ENCODE results near the gene PCYOX1L. TPM values are rescaled to one million over a fixed set of nuclear protein-coding genes. Genes with fewer than 3 reads are reported as not detected.

PCYOX1L gene
- polyA plus RNA-seq, 1 donor from 2014 or later = 21.1 TPM

DNA sequence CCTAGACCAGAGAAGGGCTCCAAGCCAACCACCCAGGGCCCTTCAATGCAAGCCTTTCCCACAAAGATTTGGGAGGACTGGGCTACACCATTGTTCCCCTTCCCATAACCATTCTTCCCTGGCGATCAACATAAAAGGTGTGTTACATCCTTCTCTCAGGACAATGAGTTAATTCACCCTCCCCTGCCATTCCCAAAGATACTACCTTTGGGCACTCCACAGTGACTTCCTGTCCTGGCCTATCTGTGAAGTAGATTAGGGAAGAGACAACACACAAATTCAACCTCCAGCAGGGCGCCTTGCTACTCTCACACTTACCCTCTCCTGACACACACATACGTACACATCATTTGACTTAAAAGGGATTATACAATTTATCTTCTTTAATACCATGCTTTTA is 44.4 kb downstream of the PCYOX1L start:
- no peak overlapping the region for H2AFZ ChIP-seq (ENCODE audit: low read depth, low read length)
- no peaks in the 10 kb centered on the region for H3K9me3 ChIP-seq (ENCODE audit: low read length)
- no peak overlapping the region for H3K4me3 ChIP-seq (ENCODE audit: low read length)
- H3K27me3 ChIP-seq (ENCODE audit: insufficient read depth, low read depth, low read length) = no peaks in the 10 kb centered on the region
- H3K79me2 ChIP-seq (replicated peaks; ENCODE audit: insufficient read depth, low read length) = no peaks in the 10 kb centered on the region
- no peaks in the 10 kb centered on the region for H3F3A ChIP-seq (ENCODE audit: insufficient read depth, low read length, poor library complexity, severe bottlenecking)
- no peaks in the 10 kb centered on the region for H3K36me3 ChIP-seq (ENCODE audit: insufficient read depth, low read length)
- no peaks in the 10 kb centered on the region for H3K9me2 ChIP-seq (ENCODE audit: insufficient read depth, low read length)
- no peak overlapping the region for H3K27ac ChIP-seq (ENCODE audit: low read length)
- TF ChIP-seq POLR2AphosphoS5 (IDR thresholded peaks at IDR 0.05) = no peak
- no peak for TF ChIP-seq SMC3 (conservative IDR thresholded peaks at IDR 0.05; ENCODE audit: poor library complexity)
- no peak for TF ChIP-seq MXI1 (conservative IDR thresholded peaks at IDR 0.05; ENCODE audit: poor library complexity, severe bottlenecking)
- TF ChIP-seq REST (IDR thresholded peaks at IDR 0.05; ENCODE audit: borderline replicate concordance) = no peak
- no peak for TF ChIP-seq TAF1 (IDR thresholded peaks at IDR 0.05; ENCODE audit: low read depth)
- no peak for TF ChIP-seq RAD21 (conservative IDR thresholded peaks at IDR 0.05)
- no peak for TF ChIP-seq EZH2 (IDR thresholded peaks at IDR 0.05; ENCODE audit: borderline replicate concordance, insufficient read depth, low read length, poor library complexity, severe bottlenecking)
- TF ChIP-seq CTCF (IDR thresholded peaks at IDR 0.05; ENCODE audit: poor library complexity, severe bottlenecking) = no peak
- no peak for TF ChIP-seq EP300 (conservative IDR thresholded peaks at IDR 0.05; ENCODE audit: poor library complexity, severe bottlenecking)
- no peak overlapping the region for H3K9ac ChIP-seq (ENCODE audit: low read length)
- no peaks in the 10 kb centered on the region for H4K20me1 ChIP-seq (ENCODE audit: insufficient read depth)
- no peak overlapping the region for H3K4me2 ChIP-seq (ENCODE audit: low read length)

- Histone ChIP-seq H3K9me2 (ENCODE audit: insufficient read depth, low read length) (no peaks in the 10 kb centered on the region), H4K20me1 (ENCODE audit: insufficient read depth) (no peaks in the 10 kb centered on the region), H3K4me3 (ENCODE audit: low read length) (no peak overlapping the region), H3K27me3 (ENCODE audit: insufficient read depth, low read depth, low read length) (no peaks in the 10 kb centered on the region), H3K9ac (ENCODE audit: low read length) (no peak overlapping the region), H3K4me2 (ENCODE audit: low read length) (no peak overlapping the region), H2AFZ (ENCODE audit: low read depth, low read length) (no peak overlapping the region), H3K27ac (ENCODE audit: low read length) (no peak overlapping the region), H3F3A (ENCODE audit: insufficient read depth, low read length, poor library complexity, severe bottlenecking) (no peaks in the 10 kb centered on the region), H3K9me3 (ENCODE audit: low read length) (no peaks in the 10 kb centered on the region), H3K79me2 (replicated peaks; ENCODE audit: insufficient read depth, low read length) (no peaks in the 10 kb centered on the region), H3K36me3 (ENCODE audit: insufficient read depth, low read length) (no peaks in the 10 kb centered on the region)
- no peak for TF ChIP-seq EZH2 (IDR thresholded peaks at IDR 0.05; ENCODE audit: borderline replicate concordance, insufficient read depth, low read length, poor library complexity, severe bottlenecking)
- no peak for TF ChIP-seq SMC3 (conservative IDR thresholded peaks at IDR 0.05; ENCODE audit: poor library complexity)
- no peak for TF ChIP-seq RAD21 (conservative IDR thresholded peaks at IDR 0.05)
- no peak for TF ChIP-seq CTCF (IDR thresholded peaks at IDR 0.05; ENCODE audit: poor library complexity, severe bottlenecking)
- no peak for TF ChIP-seq REST (IDR thresholded peaks at IDR 0.05; ENCODE audit: borderline replicate concordance)
- no peak for TF ChIP-seq MXI1 (conservative IDR thresholded peaks at IDR 0.05; ENCODE audit: poor library complexity, severe bottlenecking)
- no peak for TF ChIP-seq EP300 (conservative IDR thresholded peaks at IDR 0.05; ENCODE audit: poor library complexity, severe bottlenecking)
- TF ChIP-seq POLR2AphosphoS5 (IDR thresholded peaks at IDR 0.05) = no peak
- TF ChIP-seq TAF1 (IDR thresholded peaks at IDR 0.05; ENCODE audit: low read depth) = no peak
Observed at GRCh38 chr5:149403923-149404745, 46.3 kb downstream of the PCYOX1L start.

Data from neural cell (in vitro differentiated cells).